Measurements from ENCODE around the gene LDAH.

The LDAH gene

GRCh38 chr2:20682167-20682920, 140.6 kb downstream of the LDAH start:
- DNase-seq (ENCODE audit: low read depth) = no peak

DNA sequence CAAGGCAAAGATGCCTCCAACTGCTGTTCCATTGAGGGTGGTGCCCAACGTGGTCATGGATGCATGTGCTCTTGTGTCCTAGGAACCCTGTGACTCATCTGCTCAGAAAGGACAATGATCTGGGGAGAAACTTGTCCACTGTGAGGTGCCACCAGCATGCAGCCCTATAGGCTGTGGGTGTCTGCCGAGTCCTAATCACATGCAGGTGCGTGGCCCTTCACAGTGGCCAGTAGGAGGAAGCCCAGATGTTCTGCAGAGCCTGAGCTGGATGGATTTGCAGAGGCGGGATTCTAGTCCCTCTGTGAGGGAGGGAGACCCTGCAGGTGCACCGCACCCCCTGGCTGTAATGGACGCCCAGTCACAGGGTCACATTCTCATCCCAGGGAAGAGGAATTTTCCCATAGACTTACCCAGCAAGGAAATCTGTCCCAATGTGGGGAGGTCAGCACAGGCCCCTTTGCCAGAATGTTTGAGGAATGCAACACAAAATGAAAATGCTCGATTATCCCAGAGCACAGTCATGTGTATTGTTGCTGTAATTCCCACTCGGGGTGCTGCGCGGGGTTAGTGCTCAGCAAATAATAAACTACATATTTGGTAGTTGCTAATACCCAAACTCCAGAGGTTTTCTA, 142.0 kb downstream of the LDAH start:
- DNase-seq (ENCODE audit: low read depth) = no peak

DNA sequence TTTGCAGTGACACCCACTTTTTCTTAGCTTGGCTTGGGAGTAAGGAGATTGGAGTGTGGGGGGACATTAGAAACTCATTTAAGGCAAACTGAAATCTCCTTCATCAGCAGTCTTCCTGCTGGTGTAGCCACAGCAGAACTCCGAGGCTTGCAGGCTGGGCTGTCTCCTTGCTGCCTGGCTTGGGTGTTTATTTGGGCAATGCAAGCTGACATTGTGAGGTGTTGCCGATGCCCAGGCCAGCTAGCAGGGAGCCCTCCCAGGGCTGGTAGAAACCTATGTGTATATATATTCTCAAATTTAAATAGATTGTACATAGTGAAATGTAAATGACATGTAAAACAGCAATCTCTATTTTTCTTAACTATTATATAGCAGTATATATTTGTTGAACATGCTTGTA, 144.1 kb downstream of the LDAH start:
- DNase-seq (ENCODE audit: low read depth) = no peak

GRCh38 chr2:20678086-20678395, 144.9 kb downstream of the LDAH start:
- no peak for DNase-seq (ENCODE audit: low read depth)

- no peak for DNase-seq (ENCODE audit: low read depth)
Measured at GRCh38 chr2:20677301-20678085, 145.4 kb downstream of the LDAH start.

DNA sequence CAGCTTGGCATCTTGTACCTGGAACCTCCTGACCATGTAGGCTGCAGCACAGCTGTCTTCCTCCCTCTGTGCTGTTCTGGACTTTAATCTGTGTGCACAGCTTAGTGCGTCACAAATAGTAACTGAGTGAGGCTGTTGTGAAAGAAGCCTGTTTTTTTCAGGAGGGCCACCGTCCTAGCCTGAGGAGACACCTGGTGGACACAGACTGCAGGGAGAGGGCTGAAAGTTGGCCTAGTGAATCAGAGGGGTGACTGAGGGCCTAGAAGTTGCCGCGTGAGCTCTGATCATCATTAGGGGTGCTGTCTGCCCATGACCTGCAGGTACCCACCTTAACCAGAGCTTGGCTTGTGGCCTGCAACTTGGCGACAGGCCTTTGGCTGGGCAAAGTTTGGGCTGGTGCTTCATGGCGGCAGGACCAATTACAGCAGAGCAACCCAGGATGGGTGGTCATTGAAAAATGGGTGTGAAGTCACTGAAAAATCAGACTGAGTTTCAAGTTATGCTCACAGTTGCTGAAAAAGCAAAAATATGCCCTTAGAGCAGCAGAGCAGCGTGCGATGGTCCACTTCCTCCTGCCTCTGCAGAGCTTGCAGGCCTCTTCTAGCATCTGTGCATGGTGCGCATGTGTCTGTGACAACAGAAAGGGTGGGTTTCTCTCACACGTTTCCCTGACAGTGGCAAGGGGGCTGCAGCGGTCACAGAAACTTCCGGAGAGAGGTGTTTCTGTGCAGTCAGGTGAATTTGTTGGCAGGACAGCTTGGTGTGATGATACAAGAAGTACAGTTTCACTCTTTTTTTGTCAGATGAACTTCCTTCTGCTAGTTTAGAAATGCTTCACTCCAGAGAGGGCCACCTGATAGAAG, 146.3 kb downstream of the LDAH start:
- no peak for DNase-seq (ENCODE audit: low read depth)

- no peak for DNase-seq (ENCODE audit: low read depth)
Measured at GRCh38 chr2:20675701-20676352, 147.1 kb downstream of the LDAH start.

- no peak for DNase-seq (ENCODE audit: low read depth)
Measured at GRCh38 chr2:20674974-20675679, 147.8 kb downstream of the LDAH start.

- DNase-seq (ENCODE audit: low read depth) = no peak
Measured at GRCh38 chr2:20674309-20674965, 148.5 kb downstream of the LDAH start.

DNA sequence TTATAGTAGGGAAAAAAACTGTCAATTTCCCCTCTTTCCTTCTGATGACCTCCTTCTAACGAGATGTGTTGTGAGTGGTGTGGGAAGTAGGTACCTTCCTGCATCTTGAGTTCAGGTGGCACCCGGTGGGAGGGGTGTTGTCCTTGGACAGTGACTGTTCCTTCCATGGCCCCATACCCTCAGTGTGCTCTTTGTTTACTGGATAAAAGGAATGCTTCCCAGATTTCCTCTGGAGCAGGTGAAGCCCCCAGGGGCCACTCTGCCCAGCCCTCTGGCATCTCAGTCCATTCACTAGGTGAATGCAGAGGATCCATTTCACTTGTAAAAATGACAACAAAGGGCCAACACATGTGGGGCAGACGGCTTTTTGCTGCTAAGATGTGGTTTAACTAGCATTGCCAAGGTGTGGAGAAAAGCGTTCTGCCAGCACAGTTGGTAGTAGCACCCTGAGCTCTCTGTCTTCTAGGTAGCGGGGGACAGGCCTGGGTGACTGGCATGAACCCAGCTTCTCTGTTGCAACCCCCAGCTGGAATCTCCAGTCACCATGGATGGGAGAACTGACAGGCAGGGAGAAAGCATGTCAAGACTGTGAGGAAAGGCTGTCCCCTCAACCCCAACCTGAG, 149.1 kb downstream of the LDAH start:
- DNase-seq (ENCODE audit: low read depth) = no peak

DNA sequence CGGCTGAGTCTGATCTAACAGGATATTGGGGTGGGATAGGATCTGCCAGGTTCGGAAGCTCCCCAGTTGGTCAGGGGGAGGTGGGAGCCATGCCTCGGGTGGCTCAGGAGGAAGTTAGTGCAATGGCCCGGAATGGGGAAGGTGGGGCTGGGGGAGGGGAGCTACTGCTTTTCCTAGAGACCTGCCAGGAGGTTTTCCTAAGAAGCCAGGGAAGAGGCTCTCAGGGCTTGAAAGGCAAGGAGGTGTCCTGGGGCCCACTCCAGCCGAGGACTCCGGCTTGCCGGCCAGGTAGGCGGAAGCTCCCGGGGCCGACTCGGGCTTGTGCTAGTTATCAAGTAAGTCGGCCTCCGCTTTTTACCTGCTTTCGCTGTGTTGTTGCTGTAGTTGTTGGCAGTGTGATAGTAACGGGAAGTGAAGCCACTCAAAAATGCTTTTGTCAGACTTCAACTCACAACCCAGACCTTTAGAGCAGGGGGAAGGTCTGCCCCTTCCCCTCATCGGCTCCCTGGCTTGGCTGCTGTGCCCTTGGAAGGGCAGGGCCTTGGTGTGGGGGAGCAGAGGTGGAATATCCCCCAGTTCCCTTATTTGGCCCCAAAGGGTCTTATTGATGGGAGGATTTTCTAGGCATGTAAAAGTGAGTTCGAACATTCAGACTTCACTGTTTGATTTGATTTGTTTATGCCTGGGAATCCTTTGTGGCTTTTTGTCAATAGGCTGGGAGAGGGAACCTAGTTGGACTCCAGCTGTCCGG, 150.5 kb downstream of the LDAH start:
- no peak for DNase-seq (ENCODE audit: low read depth)

DNA sequence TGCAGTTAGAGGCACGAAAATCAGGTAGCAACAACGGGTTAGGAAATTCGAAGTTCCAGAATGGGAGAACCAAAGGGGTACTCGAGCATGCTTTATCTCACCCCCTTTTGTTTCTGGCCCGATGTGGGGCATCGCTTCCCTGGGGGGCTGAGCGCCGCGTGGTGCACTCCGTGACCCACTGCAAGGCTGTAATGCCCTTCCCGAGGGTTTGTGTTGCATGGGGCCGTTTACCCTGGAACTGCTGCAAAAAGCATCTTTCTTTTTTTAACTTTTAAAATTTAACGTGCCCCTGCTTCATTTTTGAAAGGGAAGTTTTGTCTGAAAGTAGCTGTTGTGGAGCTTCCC, 151.2 kb downstream of the LDAH start:
- DNase-seq (ENCODE audit: low read depth) = no peak

- DNase-seq (ENCODE audit: low read depth) = no peak
Measured at GRCh38 chr2:20671036-20671735, 151.7 kb downstream of the LDAH start.

GRCh38 chr2:20670315-20671035, 152.4 kb downstream of the LDAH start:
- DNase-seq (ENCODE audit: low read depth) = no peak

DNA sequence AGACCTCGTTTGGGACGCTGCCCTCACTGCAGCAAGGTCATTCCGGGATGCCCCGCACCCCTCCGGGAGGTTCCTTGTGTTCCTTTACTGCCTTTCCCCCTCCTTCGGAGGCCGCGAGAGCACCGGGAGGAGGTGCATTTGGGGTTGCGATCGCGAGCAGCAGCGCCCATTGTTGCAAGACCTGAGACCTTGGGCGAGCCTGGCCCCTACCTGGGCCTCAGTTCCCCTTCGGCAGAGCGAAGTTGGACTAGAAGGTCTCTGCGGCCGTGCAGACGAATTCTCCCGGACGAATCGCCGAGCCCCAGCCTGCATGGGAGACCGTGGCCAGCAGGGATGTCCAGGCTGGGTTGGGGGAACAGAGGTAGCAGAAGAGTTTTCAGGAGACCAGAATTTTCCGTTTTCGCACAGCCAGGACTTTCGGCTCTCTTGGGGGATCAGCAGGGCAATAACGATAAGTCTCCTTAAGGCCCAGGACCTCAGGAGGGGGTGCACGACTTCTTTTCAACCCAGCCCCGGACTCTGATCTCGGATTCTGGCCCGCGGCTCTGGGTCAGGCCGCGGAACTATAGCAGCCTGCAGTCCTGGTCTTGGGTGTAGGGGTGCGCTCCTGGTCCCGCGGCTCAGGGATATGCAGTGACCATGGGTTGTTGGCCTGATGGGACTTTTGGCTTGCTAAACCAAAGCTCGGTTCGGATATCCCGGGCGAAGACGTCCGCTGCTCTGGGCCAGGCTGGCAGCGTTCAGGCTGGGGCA, 153.2 kb downstream of the LDAH start:
- DNase-seq (ENCODE audit: low read depth) = no peak

- no peak for DNase-seq (ENCODE audit: low read depth)
Measured at GRCh38 chr2:20668871-20669475, 153.9 kb downstream of the LDAH start.

DNA sequence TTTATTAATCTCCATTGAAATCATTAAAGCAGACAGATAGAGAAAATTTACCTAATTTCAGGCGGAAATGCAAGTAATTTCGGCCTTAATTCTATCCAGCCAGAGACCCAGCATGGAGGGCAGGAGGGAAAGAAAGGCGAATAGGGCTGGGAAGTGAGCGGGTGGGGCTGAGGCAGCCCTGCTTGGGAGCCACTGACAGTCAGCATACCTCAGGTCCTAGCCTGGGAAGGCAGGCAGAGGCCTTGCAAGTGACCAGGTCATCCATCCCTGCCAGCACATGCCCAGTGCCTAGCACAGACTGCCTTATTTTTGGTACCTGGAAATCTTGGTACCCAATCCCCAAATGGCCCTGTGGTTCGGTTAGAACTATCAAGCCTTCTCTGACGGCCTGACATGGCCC, 154.4 kb downstream of the LDAH start:
- no peak for DNase-seq (ENCODE audit: low read depth)
